Glutamatergic neuron (in vitro differentiated cells): Measurements from ENCODE around the gene ZCCHC8. TPM values are rescaled to one million over a fixed set of nuclear protein-coding genes. Genes with fewer than 3 reads are reported as not detected.

ENCODE experiments used
- DNase-seq: peaks from one replicate; pipeline ENCODE4 v3.0.0; 2022
- H3K27ac Mint-ChIP-seq: one replicate; pipeline ENCODE4 v1.8.0; 2020; ENCODE audit warnings: mild to moderate bottlenecking, mixed read lengths, inconsistent platforms; ENCODE audit not compliant: unreplicated experiment
- H3K27me3 Mint-ChIP-seq: one replicate; pipeline ENCODE4 v1.8.0; 2020; ENCODE audit warnings: mild to moderate bottlenecking, moderate library complexity, mixed read lengths, inconsistent platforms; ENCODE audit not compliant: unreplicated experiment
- H3K36me3 Mint-ChIP-seq: one replicate; pipeline ENCODE4 v1.8.0; 2020; ENCODE audit warnings: mild to moderate bottlenecking, mixed read lengths, inconsistent platforms; ENCODE audit not compliant: unreplicated experiment
- H3K4me1 Mint-ChIP-seq: one replicate; pipeline ENCODE4 v1.8.0; 2020; ENCODE audit warnings: mild to moderate bottlenecking, low read depth, mixed read lengths, inconsistent platforms; ENCODE audit not compliant: unreplicated experiment
- H3K4me3 Mint-ChIP-seq: one replicate; pipeline ENCODE4 v1.8.0; 2020; ENCODE audit warnings: mild to moderate bottlenecking, mixed read lengths, inconsistent platforms; ENCODE audit not compliant: unreplicated experiment
- H3K9me3 Mint-ChIP-seq: one replicate; pipeline ENCODE4 v1.8.0; 2020; ENCODE audit warnings: mild to moderate bottlenecking, moderate library complexity, mixed read lengths, inconsistent platforms; ENCODE audit not compliant: unreplicated experiment
- CTCF ChIP-seq: fragments of 200-600 bp; sonication (generic); IDR thresholded peaks from one replicate; pipeline ENCODE4 v1.5.0; 2021; ENCODE audit not compliant: partially characterized antibody, unreplicated experiment
- total RNA-seq: library from RNA; stranded (reverse); fragmentation: NEBNext Ultra II Directional; extraction: Animal tissue kit (Norgen Biotek cat#: 25700); gene quantifications from one replicate; pipeline ENCODE4 v1.2.1, GENCODE V29; 2021; ENCODE audit not compliant: unreplicated experiment

The ZCCHC8 gene
- total RNA-seq, 1 donor from 2014 or later, result 29.3 TPM

DNA sequence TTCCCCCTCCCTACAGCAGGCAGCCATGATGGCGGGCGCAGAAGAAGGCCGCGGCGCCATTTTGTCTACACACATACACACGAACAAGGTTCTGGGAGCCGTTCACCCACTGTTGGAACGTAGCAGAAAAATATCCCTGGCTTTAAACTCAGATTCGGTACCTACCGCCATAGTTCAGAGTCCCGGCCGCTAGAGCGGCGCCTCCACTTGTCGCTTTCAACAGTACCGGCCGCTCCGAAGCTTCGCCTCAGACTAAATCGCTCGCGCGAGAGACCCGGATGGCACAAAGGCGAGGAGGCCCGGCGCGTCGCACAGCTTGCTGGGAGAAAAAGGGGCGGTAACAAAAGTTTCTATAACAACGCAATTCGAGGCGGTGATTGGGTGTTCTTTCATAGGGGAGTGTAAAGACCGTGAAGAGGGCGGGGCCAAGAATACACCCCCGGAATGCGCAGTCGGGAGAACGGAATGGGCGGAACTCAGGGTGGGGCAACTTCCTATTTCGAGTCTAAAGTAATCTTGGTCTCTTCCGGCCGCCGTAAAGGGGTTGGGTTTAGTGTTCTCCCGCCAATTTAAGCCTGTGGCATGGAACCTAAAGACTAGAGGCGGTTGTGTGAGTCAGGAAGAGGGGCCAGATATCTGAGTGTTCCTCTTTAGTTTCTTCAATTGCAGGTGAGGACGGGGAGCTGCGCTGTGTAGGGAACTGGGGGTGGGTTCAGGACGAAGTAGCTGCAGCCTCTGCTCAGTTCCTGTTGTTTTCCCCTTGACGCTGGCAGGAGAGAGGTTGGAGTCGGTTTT is 26.1 kb upstream of the ZCCHC8 start, which contains the start of the genes KNTC1 and RSRC2:
Gene KNTC1 (plus strand): TSS at position 567 of the 795 bp plus-strand sequence. CDS start 2,815 bp downstream, outside the sequence.
Gene RSRC2 (minus strand): TSS at position 254 of the 795 bp plus-strand sequence. CDS start 83 bp downstream, at position 171.
- peak; percentile 95 for DNase-seq
- no peak within 1 kb of the TSS for H3K27ac Mint-ChIP-seq
- no peaks in the 10 kb centered on the region for H3K27me3 Mint-ChIP-seq
- H3K9me3 Mint-ChIP-seq, result peaks cover 2% of the 10 kb centered on the region
- no peaks in the 10 kb centered on the region for H3K36me3 Mint-ChIP-seq
- H3K4me3 Mint-ChIP-seq, result no peak within 1 kb of the TSS
- peaks cover 15% of the 10 kb centered on the region for H3K4me1 Mint-ChIP-seq
- no peak for TF ChIP-seq CTCF

- Mint-ChIP-seq H3K9me3 (peaks cover 3% of the 10 kb centered on the region), H3K27ac (peak overlapping the region; percentile 49), H3K36me3 (no peaks in the 10 kb centered on the region), H3K27me3 (no peaks in the 10 kb centered on the region), H3K4me1 (peaks cover 15% of the 10 kb centered on the region), H3K4me3 (no peak overlapping the region)
- TF ChIP-seq CTCF, result no peak
- DNase-seq, result no peak
These were observed 23.4 kb upstream of the ZCCHC8 start for GRCh38 chr12:122523846-122524718.

- no peak for TF ChIP-seq CTCF
- Mint-ChIP-seq H3K4me1 (peaks cover 15% of the 10 kb centered on the region), H3K27me3 (no peaks in the 10 kb centered on the region), H3K4me3 (no peak overlapping the region), H3K9me3 (peaks cover 3% of the 10 kb centered on the region), H3K27ac (peak overlapping the region; percentile 57), H3K36me3 (no peaks in the 10 kb centered on the region)
- no peak for DNase-seq
These were observed 22.5 kb upstream of the ZCCHC8 start for GRCh38 chr12:122523280-122523679.

DNA sequence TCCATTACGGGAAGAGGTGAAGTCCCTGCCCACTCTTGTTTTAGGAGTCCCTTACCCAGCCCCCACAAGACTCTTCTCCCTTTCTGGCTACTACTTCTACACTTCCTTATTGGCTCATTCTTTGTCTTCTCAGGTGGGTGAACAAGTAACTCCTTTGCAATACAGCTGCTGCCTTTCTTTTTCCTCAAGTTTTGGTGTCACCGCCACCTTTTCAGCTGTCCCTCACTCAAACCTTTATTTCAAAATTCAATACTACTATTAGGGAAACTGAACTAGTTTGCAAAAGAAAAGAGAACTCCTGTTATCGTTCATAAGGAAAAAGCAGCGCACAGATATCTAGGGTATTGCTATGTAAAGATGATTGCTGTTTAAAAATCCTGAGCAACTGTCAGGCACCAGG is 19.9 kb upstream of the ZCCHC8 start:
- Mint-ChIP-seq H3K4me3 (no peak overlapping the region), H3K9me3 (peaks cover 3% of the 10 kb centered on the region), H3K27me3 (no peaks in the 10 kb centered on the region), H3K36me3 (peaks cover 4% of the 10 kb centered on the region), H3K27ac (no peak overlapping the region), H3K4me1 (peaks cover 15% of the 10 kb centered on the region)
- TF ChIP-seq CTCF, result no peak
- DNase-seq, result no peak
